ENCODE measurements around the gene NXN. TPM values are rescaled to one million over a fixed set of nuclear protein-coding genes. Genes with fewer than 3 reads are reported as not detected.
"Not testable (repeated sequence)": the region's sequence is repeated elsewhere in the genome, so short reads cannot be mapped to it uniquely, and the experiment has no call there.

The NXN gene
- polyA plus RNA-seq, 1 of the 3 experiments (the other 2 are of a cell fraction) = 23.9 TPM

DNA sequence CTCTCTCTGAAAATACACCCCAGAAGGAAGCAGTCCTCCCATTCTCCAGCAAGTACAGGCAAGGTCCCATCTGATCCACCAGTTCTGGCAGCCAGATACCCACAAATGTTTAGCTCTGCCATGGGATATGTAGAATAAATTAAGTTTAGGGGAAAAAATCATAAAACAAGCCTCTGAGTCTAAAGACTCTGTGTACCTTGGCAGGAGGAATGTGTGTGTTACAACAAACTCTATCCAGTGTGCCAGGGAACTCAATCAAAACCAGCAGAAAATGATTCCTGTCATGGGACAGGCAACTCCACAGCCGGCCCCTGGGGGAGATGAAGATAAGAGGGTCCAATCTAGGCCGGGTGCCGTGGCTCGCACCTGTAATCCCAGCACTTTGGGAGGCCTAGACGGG is 124.0 kb downstream of the NXN start:
- no peak for DNase-seq
- no peak overlapping the region for H3K4me2 ChIP-seq
- H3K9me2 ChIP-seq = no peaks in the 10 kb centered on the region
- ChIA-PET CTCF (no interaction called here), POLR2A (no interaction called here)
- no peaks in the 10 kb centered on the region for H3K9me3 ChIP-seq
- 0 out of 2 replicates have a peak, but pooled peaks cover 4% of the 10 kb centered on the region for H3K79me2 ChIP-seq (ENCODE audit: insufficient read depth)
- H3K4me3 ChIP-seq (ENCODE audit: low read depth in 2 of 2, low read length in 1 of 2) = no peak overlapping the region
- H3K27me3 ChIP-seq (ENCODE audit: insufficient read depth) = peaks cover 60% of the 10 kb centered on the region
- TF ChIP-seq FOXJ3 (CRISPR knock-in tag; IDR thresholded peaks at IDR 0.05) = no peak
- TF ChIP-seq, protein P1, sequence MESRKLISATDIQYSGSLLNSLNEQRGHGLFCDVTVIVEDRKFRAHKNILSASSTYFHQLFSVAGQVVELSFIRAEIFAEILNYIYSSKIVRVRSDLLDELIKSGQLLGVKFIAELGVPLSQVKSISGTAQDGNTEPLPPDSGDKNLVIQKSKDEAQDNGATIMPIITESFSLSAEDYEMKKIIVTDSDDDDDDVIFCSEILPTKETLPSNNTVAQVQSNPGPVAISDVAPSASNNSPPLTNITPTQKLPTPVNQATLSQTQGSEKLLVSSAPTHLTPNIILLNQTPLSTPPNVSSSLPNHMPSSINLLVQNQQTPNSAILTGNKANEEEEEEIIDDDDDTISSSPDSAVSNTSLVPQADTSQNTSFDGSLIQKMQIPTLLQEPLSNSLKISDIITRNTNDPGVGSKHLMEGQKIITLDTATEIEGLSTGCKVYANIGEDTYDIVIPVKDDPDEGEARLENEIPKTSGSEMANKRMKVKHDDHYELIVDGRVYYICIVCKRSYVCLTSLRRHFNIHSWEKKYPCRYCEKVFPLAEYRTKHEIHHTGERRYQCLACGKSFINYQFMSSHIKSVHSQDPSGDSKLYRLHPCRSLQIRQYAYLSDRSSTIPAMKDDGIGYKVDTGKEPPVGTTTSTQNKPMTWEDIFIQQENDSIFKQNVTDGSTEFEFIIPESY (IDR thresholded peaks at IDR 0.05; ENCODE audit: borderline replicate concordance, low read depth) = no peak
- TF ChIP-seq FOXM1 (IDR thresholded peaks at IDR 0.05; ENCODE audit: low read depth) = no peak
- no peak for TF ChIP-seq RAD21 (IDR thresholded peaks at IDR 0.05; ENCODE audit: low read length)
- TF ChIP-seq EP300 (IDR thresholded peaks at IDR 0.05; ENCODE audit: borderline replicate concordance in 1 of 2, low read depth in 1 of 2, low read length in 1 of 2) = no peak
- no peak for TF ChIP-seq CHD2 (IDR thresholded peaks at IDR 0.05; ENCODE audit: low read length, partially characterized antibody)
- TF ChIP-seq YY1 (IDR thresholded peaks at IDR 0.05; ENCODE audit: low read depth) = no peak
- TF ChIP-seq CTCF (IDR thresholded peaks at IDR 0.05) = no peak
- TF ChIP-seq FOSL2 (IDR thresholded peaks at IDR 0.05; ENCODE audit: borderline replicate concordance, low read depth) = no peak
- no peak for TF ChIP-seq TAF1 (IDR thresholded peaks at IDR 0.05; ENCODE audit: borderline replicate concordance, low read depth, low read length)
- no peaks in the 10 kb centered on the region for H3K36me3 ChIP-seq (replicated peaks in 1 of 2; ENCODE audit: control insufficient read depth in 1 of 2, insufficient read depth in 2 of 2, low read length in 1 of 2)
- no peaks in the 10 kb centered on the region for H3F3A ChIP-seq (replicated peaks; ENCODE audit: insufficient read depth)
- H3K9ac ChIP-seq = no peak overlapping the region
- no peak overlapping the region for H2AFZ ChIP-seq (ENCODE audit: low read depth)
- 0% methylated on average over 1 of the region's 5 CpGs for WGBS (ENCODE audit: low lambda C conversion rate)
- H4K20me1 ChIP-seq (ENCODE audit: insufficient read depth) = no peaks in the 10 kb centered on the region
- H3K27ac ChIP-seq (ENCODE audit: low read depth in 2 of 2, low read length in 1 of 2) = no peak overlapping the region
- no peaks in the 10 kb centered on the region; a peak in 1 of 4 replicates for H3K4me1 ChIP-seq (ENCODE audit: control insufficient read depth in 1 of 2, insufficient read depth in 2 of 2, low read depth in 1 of 2, low read length in 1 of 2)

DNA sequence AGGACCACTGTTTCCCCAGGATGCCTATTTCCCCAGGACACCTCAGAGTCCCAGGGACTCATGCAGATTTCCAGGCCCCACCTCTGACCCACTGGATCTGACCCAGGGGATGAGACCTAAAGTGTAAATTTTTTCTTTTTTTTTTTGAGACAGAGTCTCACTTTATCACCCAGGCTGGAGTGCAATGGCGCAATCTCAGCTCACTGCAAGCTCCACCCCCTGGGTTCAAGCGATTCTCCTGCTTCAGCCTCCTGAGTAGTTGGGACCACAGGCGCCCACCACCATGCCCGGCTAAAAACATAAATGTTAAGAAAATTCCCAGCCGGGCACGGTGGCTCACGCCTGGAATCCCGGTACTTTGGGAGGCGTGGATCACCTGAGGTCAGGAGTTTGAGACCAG is 126.7 kb downstream of the NXN start:
- WGBS (ENCODE audit: low lambda C conversion rate) = 76% methylated on average over 9 of the region's 9 CpGs
- H3K27ac ChIP-seq (ENCODE audit: low read depth in 2 of 2, low read length in 1 of 2); H3K9me3 ChIP-seq; H4K20me1 ChIP-seq (ENCODE audit: insufficient read depth); H3K4me3 ChIP-seq (ENCODE audit: low read depth in 2 of 2, low read length in 1 of 2); DNase-seq; H3K36me3 ChIP-seq (replicated peaks in 1 of 2; ENCODE audit: control insufficient read depth in 1 of 2, insufficient read depth in 2 of 2, low read length in 1 of 2); H3K4me1 ChIP-seq (ENCODE audit: control insufficient read depth in 1 of 2, insufficient read depth in 2 of 2, low read depth in 1 of 2, low read length in 1 of 2); H3K79me2 ChIP-seq (ENCODE audit: insufficient read depth); H3K9me2 ChIP-seq; POLR2A ChIA-PET; H3K9ac ChIP-seq; H2AFZ ChIP-seq (ENCODE audit: low read depth); H3F3A ChIP-seq (replicated peaks; ENCODE audit: insufficient read depth); H3K4me2 ChIP-seq: not testable (repeated sequence)
- peaks cover 77% of the 10 kb centered on the region for H3K27me3 ChIP-seq (ENCODE audit: insufficient read depth)
- CTCF ChIA-PET = interaction anchor here (1.2 kb wide), 1 partner anchor 14 kb away, joined by 5 read pairs; no protein-coding TSS in a partner anchor
